Measurements from ENCODE around the gene ETAA1.
A peak's percentile ranks its signal among the peaks of the same experiment; 100 is the strongest.

ETAA1 gene

GRCh38 chr2:67397143-67397986 lies at the start of gene ETAA1:
ETAA1 (plus strand) TSS chr2:67397333; CDS start chr2:67397449, 116 bp downstream.
- peak; percentile 86 to 88 (median 87) for DNase-seq

- no peak for DNase-seq
These were observed 30.2 kb upstream of the ETAA1 start for GRCh38 chr2:67366832-67367412.

GRCh38 chr2:67374481-67374880 lies 22.7 kb upstream of the ETAA1 start:
- DNase-seq, result no peak

GRCh38 chr2:67374949-67375348 lies 22.2 kb upstream of the ETAA1 start:
- no peak for DNase-seq

DNA sequence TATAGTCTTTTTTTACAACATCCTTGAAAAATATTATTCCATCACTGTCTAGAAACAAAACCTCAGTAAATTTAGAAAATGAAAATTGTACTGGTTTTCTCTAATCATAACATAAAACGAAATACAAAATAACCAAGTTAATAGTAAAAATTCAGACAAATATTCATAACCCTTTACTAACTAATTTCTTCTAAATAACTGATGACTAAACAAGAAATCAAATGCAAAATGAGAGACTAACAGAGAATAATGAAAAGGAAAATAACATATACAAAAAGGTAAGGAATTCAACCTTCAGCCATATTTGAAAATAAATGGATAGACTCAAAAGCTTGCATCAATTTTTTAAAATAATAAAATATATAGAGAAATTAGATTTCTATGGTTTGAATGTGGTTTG lies 18.6 kb upstream of the ETAA1 start:
- no peak for DNase-seq

GRCh38 chr2:67379048-67379447 lies 18.1 kb upstream of the ETAA1 start:
- DNase-seq, result no peak

GRCh38 chr2:67384123-67384822 lies 12.9 kb upstream of the ETAA1 start:
- DNase-seq, result no peak

GRCh38 chr2:67388680-67389079 lies 8.5 kb upstream of the ETAA1 start:
- no peak for DNase-seq

DNA sequence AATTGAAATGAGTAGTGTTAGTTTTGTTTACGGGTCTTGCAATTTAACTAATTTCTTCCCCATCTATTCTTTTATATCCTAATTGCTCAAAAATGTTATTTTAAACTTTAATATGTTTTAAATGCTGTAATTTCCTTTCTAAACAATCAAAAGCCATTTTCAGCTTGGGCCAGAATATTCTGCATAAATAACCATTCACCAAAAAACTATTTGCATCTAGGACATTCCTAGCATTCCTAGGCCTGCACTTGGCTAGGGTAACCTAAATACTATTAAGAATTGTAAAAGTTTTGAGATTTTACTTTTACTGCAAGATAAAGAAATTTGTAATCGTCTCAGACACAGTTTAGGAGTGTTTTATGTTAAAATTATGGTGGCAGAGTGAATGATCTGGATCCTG lies 7.8 kb upstream of the ETAA1 start:
- DNase-seq, result no peak

GRCh38 chr2:67389788-67390187 lies 7.3 kb upstream of the ETAA1 start:
- no peak for DNase-seq

DNA sequence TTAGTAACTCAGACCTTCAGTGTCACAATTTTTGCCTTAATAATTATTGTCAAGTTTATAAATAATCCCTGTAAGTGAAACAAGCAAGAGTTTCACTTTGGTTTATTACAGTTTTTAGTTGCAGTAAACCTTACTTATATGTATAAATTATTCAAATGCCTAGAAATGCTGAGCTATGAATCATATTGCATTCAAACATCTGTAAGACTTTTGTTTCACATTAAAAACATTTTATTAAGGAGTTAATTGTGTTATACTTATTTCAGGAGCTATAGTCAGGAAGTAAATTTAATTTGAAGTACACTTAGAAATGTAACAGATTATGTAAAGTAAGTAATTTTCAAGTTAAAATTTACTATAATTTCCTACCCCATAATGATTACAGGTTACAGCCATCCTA lies 3.9 kb upstream of the ETAA1 start:
- DNase-seq, result no peak

DNA sequence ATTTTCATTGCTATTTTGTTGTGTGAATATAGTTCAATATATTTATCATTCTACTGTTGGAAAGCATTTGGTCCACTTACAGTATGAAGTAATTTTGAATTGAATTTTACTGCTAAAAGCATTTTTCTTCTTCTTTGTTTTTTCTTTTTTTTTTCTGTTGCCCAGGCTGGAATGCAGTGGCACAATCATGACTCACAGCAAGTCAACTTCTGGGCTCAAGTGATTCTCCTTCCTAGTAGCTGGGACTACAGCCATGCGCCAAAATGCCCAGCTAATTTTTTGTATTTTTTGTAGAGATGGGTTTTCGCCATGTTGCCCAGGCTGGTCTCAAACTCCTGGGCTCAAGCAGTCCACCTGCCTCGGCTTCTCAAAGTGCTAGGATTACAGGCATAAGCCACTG lies 2.4 kb upstream of the ETAA1 start:
- DNase-seq, result no peak

GRCh38 chr2:67399144-67399543 lies 2.0 kb downstream of the ETAA1 start:
- no peak for DNase-seq

DNA sequence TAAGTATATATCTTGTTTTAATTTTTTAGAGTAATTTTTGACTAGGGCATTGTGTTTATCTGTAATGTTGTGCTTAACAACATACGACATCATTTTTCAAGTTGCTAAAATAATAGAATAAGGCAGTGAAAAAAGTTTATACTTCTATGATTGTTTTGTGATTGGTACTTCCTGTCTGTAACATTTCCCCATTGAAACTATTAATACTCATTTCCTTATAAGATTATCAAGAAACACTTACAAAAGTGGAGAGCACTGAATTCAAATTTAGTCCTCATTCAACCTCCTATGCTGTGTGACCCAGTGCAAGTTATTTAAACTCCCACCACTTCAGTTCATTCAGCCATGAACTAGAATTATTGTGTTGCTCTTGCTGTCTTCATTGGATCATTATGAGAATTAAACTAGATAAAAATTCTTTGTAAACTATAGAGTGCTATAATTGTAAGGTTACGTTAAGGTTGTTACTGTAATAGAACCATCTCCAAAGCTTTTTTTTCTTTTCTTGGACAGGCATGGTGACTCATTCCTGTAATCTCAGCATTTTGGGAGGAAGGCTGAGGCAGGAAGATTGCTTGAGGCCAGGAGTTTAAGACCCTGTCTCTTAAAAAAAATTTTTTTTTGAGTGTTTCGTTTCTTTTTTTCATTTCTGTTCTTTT lies 2.8 kb downstream of the ETAA1 start:
- DNase-seq, result no peak

- DNase-seq, result no peak
These were observed 3.7 kb downstream of the ETAA1 start for GRCh38 chr2:67400560-67401485.

DNA sequence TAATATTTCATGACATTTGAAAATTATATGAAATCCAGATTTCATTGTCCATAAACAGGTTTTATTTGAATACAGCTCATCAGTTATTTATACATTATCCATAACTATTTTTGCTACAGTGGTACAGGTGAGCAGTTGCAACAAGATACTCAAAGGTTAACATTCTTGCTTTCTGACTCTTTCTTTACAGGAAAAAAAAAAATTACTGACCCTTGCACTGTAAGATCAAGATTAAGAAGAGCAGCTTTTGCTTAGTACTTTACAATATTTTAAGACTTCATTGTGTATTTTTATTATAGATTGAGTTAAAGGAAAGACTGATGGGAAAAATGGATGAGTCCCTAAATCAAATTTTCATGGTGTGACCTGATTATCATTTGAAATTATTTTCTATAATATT lies 11.2 kb downstream of the ETAA1 start:
- no peak for DNase-seq

DNA sequence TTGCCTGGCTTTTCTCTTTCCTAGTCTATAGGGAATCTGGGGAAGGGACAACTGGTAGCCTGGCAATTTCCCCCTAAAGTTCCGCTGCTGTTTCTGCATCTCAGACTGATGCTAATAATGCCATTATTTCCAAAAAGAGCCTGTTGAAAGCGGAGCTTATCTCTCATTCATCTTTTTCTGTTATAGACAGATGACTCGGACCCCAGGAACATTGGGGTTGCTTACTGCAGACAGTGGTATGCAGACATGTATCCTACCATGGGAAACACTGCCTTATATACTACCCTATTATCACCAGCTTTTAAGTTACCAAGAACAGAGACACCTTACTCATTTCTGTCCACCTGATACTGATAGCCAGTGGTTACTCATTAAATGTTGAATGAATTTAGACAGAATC lies 15.3 kb downstream of the ETAA1 start:
- DNase-seq, result no peak

DNA sequence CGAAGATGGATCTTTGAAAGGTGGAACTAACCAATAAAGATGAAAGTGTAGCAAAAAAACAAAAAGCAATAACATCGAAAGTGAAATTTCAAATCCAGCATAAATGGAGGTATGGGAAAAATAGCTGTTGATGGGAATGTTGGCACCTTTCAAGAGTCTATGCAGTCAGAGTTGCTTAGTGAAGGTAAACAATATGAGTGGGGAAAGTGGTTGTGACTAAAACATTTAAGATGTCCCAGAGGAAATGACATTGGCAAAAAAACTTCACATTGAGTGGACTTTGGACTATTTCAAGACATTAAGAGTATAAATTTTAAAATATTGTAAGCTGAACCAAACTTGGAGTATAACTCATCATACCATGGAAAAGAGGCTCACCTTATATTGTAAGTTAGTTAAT lies 17.7 kb downstream of the ETAA1 start:
- DNase-seq, result no peak

DNA sequence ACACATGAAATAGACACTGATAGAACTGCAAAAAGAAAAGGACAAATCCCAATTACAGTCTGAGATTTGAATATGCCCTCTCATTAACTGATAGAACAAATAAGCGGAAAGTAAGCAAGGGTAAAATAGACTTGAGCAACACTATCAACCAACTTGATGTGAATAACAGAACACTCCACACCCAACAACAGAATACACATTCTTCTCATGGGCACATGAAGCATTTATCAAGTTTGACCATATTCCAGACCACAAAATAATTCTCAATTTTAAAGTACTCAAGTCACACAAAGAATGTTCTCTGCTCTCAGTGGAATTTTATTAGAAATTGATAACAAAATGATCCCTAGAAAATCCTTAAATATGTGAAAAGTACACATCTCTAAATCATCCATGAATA lies 19.0 kb downstream of the ETAA1 start:
- DNase-seq, result no peak

GRCh38 chr2:67423489-67423888 lies 26.4 kb downstream of the ETAA1 start:
- DNase-seq, result no peak

- no peak for DNase-seq
These were observed 39.1 kb downstream of the ETAA1 start for GRCh38 chr2:67436221-67436620.

- DNase-seq, result no peak
These were observed 40.0 kb downstream of the ETAA1 start for GRCh38 chr2:67437114-67437513.

Measured in activated CD4-positive, CD25-positive, alpha-beta regulatory T cell (primary cell).